Peyer's patch (tissue), 4 donors: ENCODE results near the gene TFG. TPM values are rescaled to one million over a fixed set of nuclear protein-coding genes. Genes with fewer than 3 reads are reported as not detected.

Source experiments
- DNase-seq, 3 donors: peaks; one replicate each; pipeline ENCODE4 v3.0.0-alpha.2; 2017 to 2019
- H3K27ac ChIP-seq, 4 donors: fragments of 200-600 bp; sonication (generic); one replicate each; pipeline ENCODE4 v1.5.1; 2016 to 2019
- H3K27me3 ChIP-seq, 2 donors: fragments of 200-600 bp; sonication (generic); one replicate each; pipeline ENCODE4 v1.5.1; 2019
- H3K36me3 ChIP-seq, 3 donors: fragments of 200-600 bp; sonication (generic); one replicate each; pipeline ENCODE4 v1.5.1; 2016 to 2019
- H3K4me1 ChIP-seq, 4 donors: fragments of 200-600 bp; sonication (generic); one replicate each; pipeline ENCODE4 v1.5.1; 2016 to 2019
- H3K4me3 ChIP-seq, 4 donors: fragments of 200-600 bp; sonication (generic); 1 replicate in 3 of 4; 2 replicates in 1 of 4; pipeline ENCODE4 v1.5.1; 2016 to 2019; ENCODE audit warnings: mild to moderate bottlenecking in 1 of 4
- H3K9me3 ChIP-seq, 4 donors: fragments of 200-600 bp; sonication (generic); one replicate each; pipeline ENCODE4 v1.5.1; 2016 to 2019; ENCODE audit warnings: mild to moderate bottlenecking in 1 of 4
- CTCF ChIP-seq, 6 experiments: fragments of 450-650 bp in 4 of 6; fragments of 200-600 bp in 2 of 6; sonication (generic) in 1 of 6; IDR thresholded peaks; one replicate each; pipeline ENCODE4 v1.5.1; 2017 to 2019; ENCODE audit warnings: antibody characterized with exemption in 6 of 6, mild to moderate bottlenecking in 3 of 6, moderate library complexity in 1 of 6
- POLR2A ChIP-seq, 2 donors: fragments of 450-650 bp; IDR thresholded peaks; one replicate each; pipeline ENCODE4 v1.5.1; 2017; ENCODE audit warnings: antibody characterized with exemption in 2 of 2, mild to moderate bottlenecking in 2 of 2, moderate library complexity in 2 of 2
- total RNA-seq, 4 donors: library from RNA; depleted of rRNA; stranded (reverse); fragments of >200 nt; gene quantifications; one replicate each; pipeline ENCODE4 v1.1.0, GENCODE V29; 2016

TFG gene
- total RNA-seq, 4 donors from 2014 or later: 75.1 to 188 (median 141) TPM

DNA sequence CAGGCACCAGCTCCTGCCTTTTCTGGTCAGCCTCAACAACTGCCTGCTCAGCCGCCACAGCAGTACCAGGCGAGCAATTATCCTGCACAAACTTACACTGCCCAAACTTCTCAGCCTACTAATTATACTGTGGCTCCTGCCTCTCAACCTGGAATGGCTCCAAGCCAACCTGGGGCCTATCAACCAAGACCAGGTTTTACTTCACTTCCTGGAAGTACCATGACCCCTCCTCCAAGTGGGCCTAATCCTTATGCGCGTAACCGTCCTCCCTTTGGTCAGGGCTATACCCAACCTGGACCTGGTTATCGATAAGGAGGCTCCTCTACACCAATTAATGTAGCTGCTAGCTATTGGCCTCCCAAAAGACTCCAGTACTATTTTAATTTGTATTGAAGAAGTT lies 38.9 kb downstream of the TFG start:
- no peak for DNase-seq
- Histone ChIP-seq H3K4me3 (no peak overlapping the region), H3K27ac (no peak overlapping the region), H3K27me3 (no peaks in the 10 kb centered on the region), H3K9me3 (no peaks in the 10 kb centered on the region), H3K4me1 (no peaks in the 10 kb centered on the region), H3K36me3 (peaks cover 5 to 92% (median 5%) of the 10 kb centered on the region in 3 donors)
- TF ChIP-seq CTCF (IDR thresholded peaks at IDR 0.05): no peak
- TF ChIP-seq POLR2A (IDR thresholded peaks at IDR 0.05): no peak

DNA sequence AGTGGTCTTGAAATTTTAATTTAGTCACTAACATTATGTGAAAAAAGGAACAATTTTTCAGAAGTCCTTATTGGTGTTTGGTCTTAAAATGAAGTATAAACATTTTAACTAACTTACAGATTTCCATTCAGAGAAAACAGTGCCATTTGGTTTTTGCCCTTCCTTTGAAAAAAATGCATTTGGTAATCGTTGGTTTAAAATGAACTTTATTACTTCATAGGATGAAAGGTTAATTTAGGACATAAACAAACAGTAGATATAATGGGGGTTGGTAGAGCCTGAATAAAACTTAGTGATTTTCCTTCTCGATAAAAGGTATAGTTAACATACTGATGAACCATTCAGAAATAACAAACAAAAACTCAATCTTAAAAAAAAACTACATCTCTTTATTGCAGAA lies 39.7 kb downstream of the TFG start:
- H3K4me1 ChIP-seq: no peaks in the 10 kb centered on the region
- TF ChIP-seq POLR2A (IDR thresholded peaks at IDR 0.05) (no peak), CTCF (IDR thresholded peaks at IDR 0.05) (no peak)
- no peak overlapping the region for H3K4me3 ChIP-seq
- H3K27ac ChIP-seq: no peak overlapping the region
- H3K27me3 ChIP-seq: no peaks in the 10 kb centered on the region
- no peaks in the 10 kb centered on the region for H3K9me3 ChIP-seq
- DNase-seq: no peak
- peaks cover 5 to 95% (median 5%) of the 10 kb centered on the region in 3 donors for H3K36me3 ChIP-seq

DNA sequence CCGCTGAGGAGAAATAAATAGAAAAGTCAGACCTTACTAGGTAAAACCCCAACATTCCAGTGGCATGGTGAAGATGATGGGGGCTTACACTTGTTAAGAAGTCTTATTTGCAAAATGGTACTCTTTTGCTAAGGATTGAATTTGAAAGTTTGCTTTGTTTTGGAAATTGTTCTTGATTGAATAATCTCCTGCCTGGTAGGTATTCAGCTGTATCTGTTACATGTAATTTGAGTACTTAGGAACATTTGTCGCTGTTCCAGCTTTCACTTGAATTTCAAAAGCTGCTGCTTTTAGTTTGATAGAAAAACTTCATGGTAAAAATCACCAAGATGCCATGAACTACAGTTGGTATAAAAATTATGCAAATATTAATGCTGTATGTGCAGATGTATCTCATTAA lies 44.6 kb downstream of the TFG start:
- no peak for TF ChIP-seq POLR2A (IDR thresholded peaks at IDR 0.05)
- no peak for TF ChIP-seq CTCF (IDR thresholded peaks at IDR 0.05)
- Histone ChIP-seq H3K4me3 (no peak overlapping the region), H3K9me3 (no peaks in the 10 kb centered on the region), H3K27ac (no peak overlapping the region), H3K36me3 (peaks cover 0 to 56% (median 0%) of the 10 kb centered on the region in 3 donors), H3K4me1 (no peaks in the 10 kb centered on the region), H3K27me3 (no peaks in the 10 kb centered on the region)
- DNase-seq: no peak

DNA sequence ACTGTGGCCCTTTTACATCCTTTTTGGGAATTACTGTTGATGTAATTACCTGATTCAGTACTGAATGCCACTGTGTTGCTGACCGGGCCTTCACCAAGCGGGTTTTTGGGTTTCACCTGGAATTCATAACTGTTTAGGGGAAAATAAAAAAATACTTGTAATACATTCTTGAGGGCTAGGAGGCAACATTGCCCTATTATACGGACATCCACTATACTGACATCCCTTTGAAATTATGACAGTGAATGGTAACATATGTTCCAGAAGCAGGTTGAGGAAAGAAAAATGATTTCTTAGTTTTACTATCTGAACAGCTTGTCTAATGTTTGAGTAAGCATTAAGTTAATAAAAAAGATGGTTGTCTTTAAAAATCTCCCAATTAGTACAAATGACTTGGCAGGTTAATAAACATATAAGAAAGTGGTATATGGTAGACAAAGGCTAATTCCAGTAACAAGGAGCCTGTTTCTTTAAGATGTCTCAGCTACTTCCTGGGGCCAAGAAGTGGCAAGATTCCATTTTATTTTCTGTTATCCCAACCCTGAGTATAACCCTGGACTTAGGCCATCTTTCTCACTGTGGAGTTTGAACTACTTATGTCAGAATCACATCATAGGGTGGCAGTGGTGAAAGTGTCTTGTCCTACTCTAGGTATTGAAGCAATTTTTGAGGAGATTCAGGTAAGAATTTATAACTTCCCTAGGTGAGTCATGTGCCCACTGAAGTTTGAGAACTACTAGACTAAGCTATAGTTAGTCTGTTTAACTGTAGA lies 45.5 kb downstream of the TFG start:
- H3K4me3 ChIP-seq: no peak overlapping the region
- H3K36me3 ChIP-seq: peaks cover 0 to 47% (median 0%) of the 10 kb centered on the region in 3 donors
- DNase-seq: no peak
- no peak overlapping the region for H3K27ac ChIP-seq
- no peaks in the 10 kb centered on the region for H3K27me3 ChIP-seq
- no peaks in the 10 kb centered on the region for H3K4me1 ChIP-seq
- no peaks in the 10 kb centered on the region for H3K9me3 ChIP-seq
- TF ChIP-seq CTCF (IDR thresholded peaks at IDR 0.05) (no peak), POLR2A (IDR thresholded peaks at IDR 0.05) (no peak)

- Histone ChIP-seq H3K27ac (no peak overlapping the region), H3K4me1 (no peaks in the 10 kb centered on the region), H3K27me3 (no peaks in the 10 kb centered on the region), H3K4me3 (no peak overlapping the region), H3K9me3 (no peaks in the 10 kb centered on the region), H3K36me3 (peaks cover 0 to 30% (median 0%) of the 10 kb centered on the region in 3 donors)
- DNase-seq: no peak
- TF ChIP-seq CTCF (IDR thresholded peaks at IDR 0.05): no peak
- TF ChIP-seq POLR2A (IDR thresholded peaks at IDR 0.05): no peak
Observed at GRCh38 chr3:100756441-100756840, 47.1 kb downstream of the TFG start.
